Cardiac muscle cell (in vitro differentiated cells and primary cell): ENCODE results near the gene RUVBL2. TPM values are rescaled to one million over a fixed set of nuclear protein-coding genes. Genes with fewer than 3 reads are reported as not detected.
"Not testable (repeated sequence)": the region's sequence is repeated elsewhere in the genome, so short reads cannot be mapped to it uniquely, and the experiment has no call there.

Experiments used
- DNase-seq, 2 donors: peaks; one replicate each; pipeline versions ENCODE4 v3.0.0 to v3.0.0-alpha.2; 2010 to 2017; ENCODE audit warnings: low read depth in 1 of 2, low spot score in 1 of 2
- H3K27ac ChIP-seq: fragments of 200-600 bp; sonication (generic); 2 replicates; pipeline ENCODE4 v1.5.1; 2016
- H3K27me3 ChIP-seq: fragments of 200-600 bp; sonication (generic); 2 replicates; pipeline ENCODE4 v1.6.0; 2016; ENCODE audit warnings: control low read depth
- H3K36me3 ChIP-seq: fragments of 200-600 bp; sonication (generic); 2 replicates; pipeline ENCODE4 v1.5.1; 2016; ENCODE audit warnings: control low read depth
- H3K4me1 ChIP-seq: fragments of 200-600 bp; sonication (generic); 2 replicates; pipeline ENCODE4 v1.8.1; 2017; ENCODE audit warnings: low read depth, mild to moderate bottlenecking, mixed run types
- H3K4me3 ChIP-seq: fragments of 200-600 bp; sonication (generic); 2 replicates; pipeline ENCODE4 v1.5.1; 2016; ENCODE audit warnings: mild to moderate bottlenecking
- H3K9me3 ChIP-seq: fragments of 200-600 bp; sonication (generic); 2 replicates; pipeline ENCODE4 v1.5.1; 2017; ENCODE audit warnings: low read depth, mild to moderate bottlenecking, control low read depth
- CTCF ChIP-seq: IDR thresholded peaks from 2 replicates; pipeline ENCODE4 v1.5.1; 2012; ENCODE audit warnings: low read depth, mild to moderate bottlenecking, low read length
- polyA plus RNA-seq: library from polyadenylated mRNA; unstranded; fragments of >200 nt; fragmentation: Nextera tagmentation; extraction: Ambion mirVana; gene quantifications from 2 replicates; pipeline ENCODE4 v1.2.1, GENCODE V29; 2016
- total RNA-seq: library from RNA; depleted of rRNA; stranded (reverse); fragments of >200 nt; gene quantifications from 2 replicates; pipeline ENCODE4 v1.2.3, GENCODE V29; 2016

The RUVBL2 gene
- total and polyA plus RNA-seq, 2 experiments from 2014 or later = 128 to 294 TPM

- Histone ChIP-seq H3K27ac (no peak within 1 kb of the TSS), H3K9me3 (no peaks in the 10 kb centered on the region), H3K36me3 (peaks cover 8% of the 10 kb centered on the region), H3K27me3 (no peaks in the 10 kb centered on the region), H3K4me1 (no peaks in the 10 kb centered on the region), H3K4me3 (peak within 1 kb of the TSS; percentile 10)
- TF ChIP-seq CTCF = no peak
- no peak for DNase-seq
Observed at GRCh38 chr19:49017041-49017665, 23.5 kb downstream of the RUVBL2 start, which contains the start of gene LHB. LHB (minus strand) TSS chr19:49017091; CDS start chr19:49017081, 10 bp downstream.

- no peaks in the 10 kb centered on the region for H3K9me3 ChIP-seq
- DNase-seq = peak; percentile 68 to 71
- peaks cover 8% of the 10 kb centered on the region for H3K36me3 ChIP-seq
- H3K4me1 ChIP-seq = no peaks in the 10 kb centered on the region
- peak; percentile 56 for TF ChIP-seq CTCF
- H3K27me3 ChIP-seq = no peaks in the 10 kb centered on the region
- peak overlapping the region; percentile 10 for H3K4me3 ChIP-seq
- H3K27ac ChIP-seq = no peak overlapping the region
Observed at GRCh38 chr19:49017666-49018351, 24.1 kb downstream of the RUVBL2 start.

GRCh38 chr19:49018388-49019241 is 24.9 kb downstream of the RUVBL2 start:
- not testable (repeated sequence) for H3K27me3 ChIP-seq, H3K9me3 ChIP-seq, DNase-seq

GRCh38 chr19:49019242-49019932 is 25.7 kb downstream of the RUVBL2 start:
- Histone ChIP-seq H3K4me1 (no peaks in the 10 kb centered on the region), H3K9me3 (no peaks in the 10 kb centered on the region), H3K36me3 (peaks cover 7% of the 10 kb centered on the region), H3K27me3 (no peaks in the 10 kb centered on the region), H3K27ac (no peak overlapping the region), H3K4me3 (peak overlapping the region; percentile 13)
- TF ChIP-seq CTCF = no peak
- DNase-seq = peak; percentile 50 to 81

More at GRCh38 chr19:49018388-49019241, 24.9 kb downstream of the RUVBL2 start:
- not testable (repeated sequence) for H3K36me3 ChIP-seq, H3K4me3 ChIP-seq, H3K27ac ChIP-seq, H3K4me1 ChIP-seq

- no peak for TF ChIP-seq CTCF
- Histone ChIP-seq H3K4me3 (no peak overlapping the region), H3K27ac (no peak overlapping the region), H3K9me3 (no peaks in the 10 kb centered on the region), H3K4me1 (no peaks in the 10 kb centered on the region), H3K27me3 (no peaks in the 10 kb centered on the region), H3K36me3 (peaks cover 3% of the 10 kb centered on the region)
- DNase-seq = no peak
Observed at GRCh38 chr19:49020342-49020741, 26.7 kb downstream of the RUVBL2 start.
